SU-DHL-6 (cell line): ENCODE data around the gene ARID5B.

ENCODE experiments used
- EZH2phosphoT487 ChIP-seq: fragments of 200-600 bp; sonication (generic), shearing (Covaris generic); conservative IDR thresholded peaks from 2 replicates; pipeline ENCODE4 v1.6.1; 2018; ENCODE audit warnings: mild to moderate bottlenecking, antibody characterized with exemption, low read length, moderate library complexity, mixed read lengths
- TF ChIP-seq, protein P1 (sequence below): fragments of 200-600 bp; sonication (generic); IDR thresholded peaks from one replicate; pipeline ENCODE4 v1.5.1; 2017; ENCODE audit warnings: antibody characterized with exemption, mild to moderate bottlenecking, low read length, moderate library complexity; ENCODE audit not compliant: insufficient read depth, poor library complexity, severe bottlenecking

- TF ChIP-seq, protein P1, sequence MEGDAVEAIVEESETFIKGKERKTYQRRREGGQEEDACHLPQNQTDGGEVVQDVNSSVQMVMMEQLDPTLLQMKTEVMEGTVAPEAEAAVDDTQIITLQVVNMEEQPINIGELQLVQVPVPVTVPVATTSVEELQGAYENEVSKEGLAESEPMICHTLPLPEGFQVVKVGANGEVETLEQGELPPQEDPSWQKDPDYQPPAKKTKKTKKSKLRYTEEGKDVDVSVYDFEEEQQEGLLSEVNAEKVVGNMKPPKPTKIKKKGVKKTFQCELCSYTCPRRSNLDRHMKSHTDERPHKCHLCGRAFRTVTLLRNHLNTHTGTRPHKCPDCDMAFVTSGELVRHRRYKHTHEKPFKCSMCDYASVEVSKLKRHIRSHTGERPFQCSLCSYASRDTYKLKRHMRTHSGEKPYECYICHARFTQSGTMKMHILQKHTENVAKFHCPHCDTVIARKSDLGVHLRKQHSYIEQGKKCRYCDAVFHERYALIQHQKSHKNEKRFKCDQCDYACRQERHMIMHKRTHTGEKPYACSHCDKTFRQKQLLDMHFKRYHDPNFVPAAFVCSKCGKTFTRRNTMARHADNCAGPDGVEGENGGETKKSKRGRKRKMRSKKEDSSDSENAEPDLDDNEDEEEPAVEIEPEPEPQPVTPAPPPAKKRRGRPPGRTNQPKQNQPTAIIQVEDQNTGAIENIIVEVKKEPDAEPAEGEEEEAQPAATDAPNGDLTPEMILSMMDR, result no peak
- no peak for TF ChIP-seq EZH2phosphoT487
Measured at GRCh38 chr10:61901829-61902444, 438 bp downstream of the ARID5B start.
